Esophagus (tissue), 2 donors: ENCODE data around the gene ERF. TPM values are rescaled to one million over a fixed set of nuclear protein-coding genes. Genes with fewer than 3 reads are reported as not detected.
"Not testable (repeated sequence)": the region's sequence is repeated elsewhere in the genome, so short reads cannot be mapped to it uniquely, and the experiment has no call there.

ENCODE experiments used
- H3K27ac ChIP-seq, 2 donors: one replicate each; pipeline ENCODE4 v1.5.1; 2013; ENCODE audit warnings: low read depth in 2 of 2, mild to moderate bottlenecking in 2 of 2, inconsistent platforms in 1 of 2, low read length in 1 of 2, moderate library complexity in 1 of 2
- H3K27me3 ChIP-seq, 2 donors: one replicate each; pipeline ENCODE4 v1.6.1; 2013; ENCODE audit warnings: low read length in 2 of 2, control low read depth in 1 of 2, mild to moderate bottlenecking in 1 of 2; ENCODE audit not compliant: insufficient read depth in 2 of 2, control insufficient read depth in 1 of 2
- H3K36me3 ChIP-seq, 2 donors: one replicate each; pipeline ENCODE4 v1.6.1; 2013; ENCODE audit warnings: low read length in 1 of 2; ENCODE audit not compliant: control insufficient read depth in 2 of 2, insufficient read depth in 2 of 2
- H3K4me1 ChIP-seq, 2 donors: one replicate each; pipeline ENCODE4 v1.6.1; 2013; ENCODE audit warnings: low read length in 1 of 2; ENCODE audit not compliant: control insufficient read depth in 2 of 2, insufficient read depth in 2 of 2
- H3K4me3 ChIP-seq, 2 donors: one replicate each; pipeline ENCODE4 v1.5.1; 2013; ENCODE audit warnings: low read length in 2 of 2, mild to moderate bottlenecking in 2 of 2, low read depth in 1 of 2, moderate library complexity in 1 of 2
- H3K9me3 ChIP-seq, 2 donors: one replicate each; pipeline ENCODE4 v1.6.1; 2013; ENCODE audit warnings: mild to moderate bottlenecking in 2 of 2, low read depth in 1 of 2, low read length in 1 of 2, moderate library complexity in 1 of 2; ENCODE audit not compliant: control insufficient read depth in 2 of 2, insufficient read depth in 1 of 2
- WGBS, 2 donors: extraction: QIAGEN DNeasy Blood & Tissue Kit; methylation state at CpG; one replicate each; pipeline ENCODE4 v1.1.7; 2013; 5-methylcytosine and 5-hydroxymethylcytosine counted together
- polyA plus RNA-seq, 2 donors: library from polyadenylated mRNA; stranded (reverse); fragments of 200-250 nt; gene quantifications; one replicate each; pipeline ENCODE4 v1.2.3, GENCODE V29; 2013
- donor health status: healthy with polysubstance abuse.
- donor health status: Bipolar disorder and iron deficiency.

Gene ERF
- polyA plus RNA-seq, 2 donors = 19.5 to 29.6 TPM

GRCh38 chr19:42257842-42258241 lies 2.9 kb upstream of the ERF start:
- H3K27ac ChIP-seq, H3K4me1 ChIP-seq, H3K27me3 ChIP-seq, H3K4me3 ChIP-seq, H3K36me3 ChIP-seq, H3K9me3 ChIP-seq: not testable (repeated sequence)
- 82 to 93% methylated on average over 3 of the region's 3 CpGs for WGBS, 2 donors

- H3K4me1 ChIP-seq = peaks cover 2 to 15% of the 10 kb centered on the region in 2 donors
- H3K27ac ChIP-seq = peak overlapping the region; percentile 96 to 99
- 6 to 8% methylated on average over 38 of the region's 38 CpGs for WGBS, 2 donors
- H3K36me3 ChIP-seq = no peaks in the 10 kb centered on the region
- no peaks in the 10 kb centered on the region for H3K9me3 ChIP-seq
- H3K4me3 ChIP-seq = peak overlapping the region; percentile 25 to 76
- H3K27me3 ChIP-seq = no peaks in the 10 kb centered on the region
Observed at GRCh38 chr19:42255766-42256745, 1.1 kb upstream of the ERF start.

GRCh38 chr19:42254089-42254849 lies 659 bp downstream of the ERF start:
- Histone ChIP-seq H3K4me3 (peak overlapping the region; percentile 76 to 93), H3K36me3 (no peaks in the 10 kb centered on the region), H3K9me3 (no peaks in the 10 kb centered on the region), H3K27me3 (no peaks in the 10 kb centered on the region), H3K27ac (peak overlapping the region; percentile 96 to 99), H3K4me1 (peaks cover 6 to 24% of the 10 kb centered on the region in 2 donors)
- 0 to 1% methylated on average over 55 to 70 of the region's 70 CpGs for WGBS, 2 donors

GRCh38 chr19:42253245-42254088 lies 1.5 kb downstream of the ERF start:
- Histone ChIP-seq H3K27me3 (no peaks in the 10 kb centered on the region), H3K27ac (peak overlapping the region; percentile 96 to 99), H3K4me1 (peaks cover 6 to 24% of the 10 kb centered on the region in 2 donors), H3K36me3 (peaks cover 0 to 7% of the 10 kb centered on the region in 2 donors), H3K4me3 (peak overlapping the region; percentile 76 to 93), H3K9me3 (no peaks in the 10 kb centered on the region)
- WGBS, 2 donors = 1% methylated on average over 26 to 65 of the region's 71 CpGs

GRCh38 chr19:42252365-42253244 lies 2.3 kb downstream of the ERF start:
- 7 to 10% methylated on average over 25 to 27 of the region's 27 CpGs for WGBS, 2 donors
- Histone ChIP-seq H3K4me3 (peak overlapping the region; percentile 73 to 76), H3K4me1 (peaks cover 6 to 24% of the 10 kb centered on the region in 2 donors), H3K27ac (peak overlapping the region; percentile 96 to 99), H3K36me3 (peaks cover 0 to 7% of the 10 kb centered on the region in 2 donors), H3K9me3 (no peaks in the 10 kb centered on the region), H3K27me3 (no peaks in the 10 kb centered on the region)

GRCh38 chr19:42251572-42252358 lies 3.2 kb downstream of the ERF start:
- Histone ChIP-seq H3K36me3 (peaks cover 0 to 7% of the 10 kb centered on the region in 2 donors), H3K27ac (peak overlapping the region; percentile 96 to 99), H3K4me1 (peaks cover 6 to 24% of the 10 kb centered on the region in 2 donors), H3K9me3 (no peaks in the 10 kb centered on the region), H3K27me3 (no peaks in the 10 kb centered on the region), H3K4me3 (peak overlapping the region in 1 of 2 donors; percentile 76)
- 56 to 62% methylated on average over 4 of the region's 4 CpGs for WGBS, 2 donors

GRCh38 chr19:42250666-42251531 lies 4.0 kb downstream of the ERF start:
- no peak overlapping the region for H3K4me3 ChIP-seq

More at GRCh38 chr19:42250666-42251531, 4.0 kb downstream of the ERF start:
- 13 to 21% methylated on average over 15 to 19 of the region's 19 CpGs for WGBS, 2 donors
- Histone ChIP-seq H3K27me3 (no peaks in the 10 kb centered on the region), H3K27ac (peak overlapping the region; percentile 96 to 99), H3K36me3 (peaks cover 0 to 7% of the 10 kb centered on the region in 2 donors), H3K9me3 (no peaks in the 10 kb centered on the region), H3K4me1 (peaks cover 6 to 24% of the 10 kb centered on the region in 2 donors)
